Activated CD4-positive, alpha-beta T cell treated with anti-CD3 and anti-CD28 coated beads, Interleukin-2, amount 50 U/mL, for 16 hours (primary cell): ENCODE measurements around the gene WBP1L.

Experiments used
- DNase-seq: peaks from one replicate; pipeline ENCODE4 v3.0.0-alpha.2; 2020

WBP1L gene

DNA sequence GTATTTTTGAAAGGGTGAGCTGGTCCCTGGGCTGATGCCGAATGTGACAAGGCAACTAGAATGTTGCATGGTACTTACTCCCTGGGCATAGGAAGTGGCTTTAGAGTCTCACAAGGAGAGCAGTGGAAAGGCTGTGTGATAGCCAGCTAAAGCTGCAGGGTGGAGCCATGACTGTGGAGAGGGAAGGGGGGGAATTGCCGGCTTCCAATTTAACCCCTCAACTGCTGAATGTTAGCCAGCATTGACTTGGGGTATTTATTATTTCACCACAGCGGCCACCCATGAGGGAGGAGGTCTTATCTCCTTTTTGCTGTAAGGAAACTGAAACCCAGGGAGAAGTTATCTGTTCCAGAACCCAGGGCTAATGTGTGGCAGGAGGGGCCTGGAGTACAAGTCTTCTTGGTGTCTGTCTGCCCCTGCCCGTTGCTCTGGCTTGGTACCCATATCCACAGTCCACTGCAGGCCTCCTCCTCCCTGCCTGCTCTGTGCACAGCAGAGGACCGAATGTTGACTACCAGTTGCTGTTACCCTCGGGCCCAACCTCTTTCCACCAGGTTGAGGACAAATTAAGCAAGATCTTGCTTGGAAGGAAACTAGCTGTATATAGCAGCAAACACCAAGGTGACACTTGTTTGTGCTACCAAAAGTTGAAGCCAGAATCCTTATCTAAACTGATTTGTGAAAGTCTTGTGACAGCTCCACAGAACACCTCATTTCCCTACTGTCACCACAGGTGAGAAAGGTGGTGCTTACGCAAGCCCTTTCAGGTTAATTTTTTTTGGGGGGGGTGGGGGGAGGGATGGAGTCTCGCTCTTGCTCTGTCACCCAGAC is 37.6 kb downstream of the WBP1L start:
- DNase-seq: no peak

DNA sequence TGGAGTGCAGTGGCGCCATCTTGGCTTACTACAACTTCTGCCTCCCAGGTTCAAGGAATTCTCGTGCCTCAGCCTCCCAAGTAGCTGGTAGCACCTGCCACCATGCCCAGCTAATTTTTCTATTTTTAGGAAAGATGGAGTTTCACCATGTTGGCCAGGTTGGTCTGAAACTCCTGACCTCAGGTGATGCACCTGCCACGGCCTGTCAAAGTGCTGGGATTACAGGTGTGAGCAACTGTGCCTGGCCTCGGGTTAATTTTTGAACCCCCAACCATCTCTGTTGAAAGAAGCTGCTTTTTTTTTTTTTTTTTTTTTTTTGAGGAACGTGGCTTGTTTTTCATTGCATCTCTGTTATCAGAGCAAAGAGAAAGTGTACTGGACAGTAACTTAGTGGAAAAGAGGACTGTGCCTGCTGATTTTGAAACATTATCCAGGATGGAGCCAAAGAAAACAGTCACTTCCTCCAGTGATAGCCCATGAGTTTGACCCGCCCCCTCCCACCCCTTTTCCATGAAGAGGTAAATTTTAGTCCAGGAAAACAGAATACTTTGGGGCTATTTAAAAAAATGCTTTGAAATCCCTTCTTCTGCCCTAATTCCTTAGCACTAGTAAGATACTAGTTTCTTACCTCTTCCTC is 38.3 kb downstream of the WBP1L start:
- DNase-seq: no peak

DNA sequence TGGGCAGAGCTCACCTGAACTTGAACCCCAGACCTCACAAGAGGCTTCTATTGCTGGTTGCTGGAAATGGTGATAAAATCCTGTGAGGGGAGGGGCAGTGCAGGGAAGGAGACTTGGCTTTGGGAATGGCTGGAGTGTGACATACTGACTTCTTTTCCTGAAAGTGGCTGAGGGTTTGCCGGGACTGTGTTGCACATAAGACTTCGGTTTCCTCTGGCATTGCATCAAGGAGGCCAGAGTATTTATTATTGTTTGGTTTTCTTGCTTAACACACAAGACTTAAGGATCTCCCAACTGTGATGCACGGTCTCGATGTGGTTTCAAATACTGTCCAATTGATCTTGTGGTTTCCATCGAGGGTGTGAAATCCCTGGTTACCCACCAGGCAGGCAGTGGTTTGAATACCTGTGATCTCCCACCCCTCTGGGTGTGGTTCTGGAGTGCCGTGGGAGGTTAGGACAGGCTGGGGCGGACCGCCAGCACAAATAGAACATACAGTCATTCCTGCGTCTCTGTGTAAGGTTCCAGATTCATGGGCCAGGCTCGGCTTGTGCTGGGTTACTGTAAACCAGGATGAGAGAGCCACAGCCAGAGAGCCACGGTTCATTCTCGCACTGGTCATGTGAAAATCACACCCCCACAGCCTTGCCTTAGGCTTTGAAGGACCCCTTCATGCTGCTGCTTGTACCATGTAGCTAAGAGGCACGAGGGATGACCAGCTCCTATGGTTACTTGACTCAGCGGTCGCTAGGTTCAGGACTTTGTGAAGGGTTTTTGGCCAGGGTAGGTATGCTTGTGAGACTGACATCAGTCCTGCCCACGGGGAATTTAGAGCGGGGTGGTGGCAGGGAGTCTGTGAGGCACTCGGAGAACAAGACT is 39.2 kb downstream of the WBP1L start:
- no peak for DNase-seq

DNA sequence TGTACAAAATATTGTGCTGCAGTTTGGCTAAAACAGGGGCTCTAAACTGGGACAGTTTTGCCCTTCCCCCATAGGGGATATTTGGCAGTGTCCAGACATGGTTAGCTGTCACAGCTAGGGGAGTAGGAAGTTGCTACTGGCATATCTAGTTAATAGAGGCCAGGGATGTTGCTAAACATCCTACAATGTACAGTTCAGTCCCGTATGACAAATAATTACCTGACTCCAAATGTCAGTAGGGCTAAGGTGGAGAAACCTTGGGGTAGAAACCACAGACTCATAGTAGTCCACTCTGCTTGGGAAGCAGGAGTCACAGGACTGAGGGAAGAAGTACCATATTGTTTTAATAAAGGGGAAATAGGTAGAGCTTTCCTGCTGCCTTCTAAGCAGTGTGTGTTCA is 39.8 kb downstream of the WBP1L start:
- no peak for DNase-seq

DNA sequence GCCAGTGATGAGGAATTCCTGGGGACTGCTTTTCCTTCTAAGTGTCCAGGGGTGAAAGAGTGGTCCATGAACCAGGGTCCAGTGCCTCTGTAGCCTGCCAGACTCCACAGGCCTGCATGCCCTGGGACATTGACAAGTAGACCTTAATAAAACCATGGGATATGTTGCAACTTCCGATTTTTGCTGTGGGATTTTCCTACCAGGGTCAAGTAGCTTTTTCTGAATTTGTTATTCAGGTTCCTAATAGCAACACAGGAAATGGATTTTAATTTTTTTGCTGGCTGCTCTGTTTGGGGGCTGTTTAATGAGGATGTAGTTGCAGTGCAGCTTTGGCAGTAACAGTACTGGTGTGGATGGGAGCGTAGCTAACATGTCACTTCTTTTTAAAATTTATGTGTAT is 42.1 kb downstream of the WBP1L start:
- no peak for DNase-seq

DNA sequence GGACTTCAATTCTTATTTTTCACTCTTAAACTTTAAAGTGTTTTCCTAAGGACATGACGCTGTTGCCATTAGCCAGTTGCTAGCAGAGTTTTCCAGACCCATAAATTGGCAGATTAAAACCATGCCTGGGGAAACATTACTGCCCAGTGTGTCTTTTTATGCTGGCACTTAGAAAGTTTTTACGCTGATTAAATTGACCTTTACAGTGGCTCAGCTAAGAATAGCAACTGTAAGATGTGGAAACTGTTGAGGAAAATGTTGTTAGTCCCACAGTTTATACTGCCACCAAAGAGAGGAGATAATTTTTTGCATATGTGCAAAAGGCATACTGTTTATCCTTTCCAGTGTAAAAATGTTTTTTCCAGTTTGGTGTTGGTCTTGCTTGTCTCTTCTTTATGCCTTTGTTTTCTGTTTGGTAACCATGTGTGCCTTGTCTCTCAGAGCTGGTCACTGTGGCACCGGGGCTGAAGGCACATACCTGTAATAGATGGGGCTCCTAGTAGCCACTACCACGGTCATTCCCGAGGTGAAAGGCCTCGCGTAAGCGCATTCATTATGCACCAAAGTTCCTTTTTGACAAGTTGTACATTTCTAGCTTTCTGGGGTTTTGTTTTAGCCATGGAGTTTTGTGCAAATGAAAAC is 48.1 kb downstream of the WBP1L start:
- DNase-seq: no peak

DNA sequence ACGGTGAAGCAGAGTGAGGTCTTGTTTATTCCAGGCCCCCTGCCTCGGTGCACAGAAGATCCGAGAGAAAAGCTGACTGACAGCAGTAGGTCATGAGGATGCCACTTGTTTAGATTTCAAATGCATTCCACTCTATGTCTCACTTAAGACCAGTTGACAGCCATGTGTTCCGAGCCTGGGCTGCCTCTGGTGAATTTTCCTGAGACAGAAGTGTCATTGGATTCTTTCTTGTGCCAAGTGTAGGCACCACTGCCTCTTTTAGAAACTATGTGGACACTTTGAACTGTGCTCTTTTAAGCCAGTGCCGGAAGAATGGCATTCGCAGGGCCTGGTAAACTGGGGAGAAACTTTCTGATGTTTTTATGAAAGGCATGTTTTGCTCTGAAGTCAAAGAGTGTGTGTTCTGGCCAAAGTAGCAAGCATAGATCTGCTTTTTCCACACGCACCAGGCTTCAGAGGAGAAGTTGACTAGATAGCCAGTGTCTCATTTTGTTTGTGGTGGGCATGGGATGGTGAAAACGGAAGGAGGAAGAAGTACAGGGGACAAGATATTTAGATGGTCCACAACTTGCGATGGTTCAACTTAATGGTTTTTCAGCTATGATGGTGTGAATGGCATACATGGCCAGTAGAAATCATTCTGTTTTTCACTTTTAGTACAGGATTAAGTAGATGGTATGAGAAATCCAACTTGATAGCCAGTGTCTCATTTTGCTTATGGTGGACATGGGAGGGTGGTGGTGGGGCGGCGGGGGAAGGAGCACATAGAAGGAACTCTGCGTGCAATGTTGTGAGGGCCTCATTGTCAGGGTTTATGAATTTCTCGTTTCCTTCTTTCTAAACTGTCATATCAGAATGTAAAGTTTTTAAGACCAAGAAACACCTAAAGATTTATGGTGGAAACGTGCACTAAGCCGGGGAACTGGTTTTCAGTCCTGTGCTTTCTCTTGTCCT is 52.0 kb downstream of the WBP1L start:
- DNase-seq: no peak

DNA sequence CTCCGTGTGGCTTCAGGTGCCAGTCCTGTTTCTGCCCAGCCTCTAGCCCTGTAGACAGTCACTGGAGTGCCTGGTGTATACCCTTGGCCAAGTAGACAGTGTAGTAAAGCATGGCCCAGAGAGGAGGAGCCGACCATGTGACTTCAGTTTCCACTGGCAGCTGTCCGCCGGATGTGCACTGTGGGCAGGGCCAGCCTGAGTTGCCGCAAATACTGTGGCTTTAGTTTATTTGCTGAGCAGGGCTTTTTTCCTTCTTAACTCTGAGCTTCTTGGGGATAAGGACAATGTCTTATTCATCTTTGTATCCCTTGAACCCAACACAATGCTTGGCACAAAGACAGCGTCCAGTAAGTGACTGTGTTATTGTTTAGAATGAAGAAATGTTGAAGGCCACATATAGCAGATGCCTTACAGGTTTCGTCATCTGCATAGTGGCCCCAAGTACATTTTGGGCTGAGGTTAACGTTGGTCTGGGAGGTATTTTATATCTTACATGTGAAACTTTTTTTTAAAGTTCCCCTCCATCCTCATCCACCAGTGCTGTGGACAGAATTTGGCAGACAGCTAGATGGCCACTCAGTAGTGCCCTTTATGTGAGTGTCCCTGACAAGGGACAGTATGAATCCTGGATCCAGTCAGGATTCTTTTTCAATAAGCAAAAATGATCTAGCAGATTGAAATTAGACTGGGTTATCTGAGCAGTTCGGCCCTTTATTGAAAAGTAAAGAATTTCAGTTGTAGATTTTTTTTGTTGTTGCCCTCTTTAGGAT is 52.8 kb downstream of the WBP1L start:
- DNase-seq: peak; percentile 50

DNA sequence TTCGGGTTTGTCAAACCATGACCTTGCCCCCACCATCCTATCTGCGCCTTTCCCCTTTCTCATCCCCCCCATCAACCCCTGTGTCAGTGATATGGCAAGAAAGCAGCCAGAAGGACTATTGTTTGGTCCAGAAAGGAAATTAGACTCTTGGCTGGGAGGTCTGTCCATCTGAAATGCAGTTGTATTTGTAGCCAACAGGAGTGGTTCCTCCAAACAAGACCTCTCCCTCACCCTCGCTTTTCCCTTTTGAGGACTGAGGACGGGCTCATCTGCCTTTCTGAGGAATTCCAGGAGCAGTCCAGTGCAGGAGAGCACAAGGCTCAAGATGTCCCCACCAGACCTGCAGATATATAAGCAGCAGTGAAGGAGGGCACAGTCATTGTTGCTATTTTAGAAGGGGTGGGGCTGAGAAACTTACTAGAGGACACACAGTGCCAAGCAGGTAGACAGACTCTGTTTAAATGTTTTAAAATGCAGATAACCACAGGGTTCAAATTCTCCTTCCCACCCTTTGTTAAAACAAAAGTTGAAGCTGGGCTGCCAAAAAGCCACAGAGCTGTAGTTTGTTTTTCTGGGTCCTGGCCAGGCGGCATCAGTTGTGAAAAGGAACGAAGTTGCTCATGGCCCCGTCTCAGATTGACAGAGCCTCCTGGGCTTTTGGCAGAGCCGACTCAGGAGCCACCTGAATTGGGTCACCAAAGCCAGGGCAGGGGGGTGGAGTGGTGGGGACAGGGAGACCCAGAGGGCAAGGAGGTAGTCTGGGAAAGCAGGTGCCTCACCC is 56.1 kb downstream of the WBP1L start:
- no peak for DNase-seq

DNA sequence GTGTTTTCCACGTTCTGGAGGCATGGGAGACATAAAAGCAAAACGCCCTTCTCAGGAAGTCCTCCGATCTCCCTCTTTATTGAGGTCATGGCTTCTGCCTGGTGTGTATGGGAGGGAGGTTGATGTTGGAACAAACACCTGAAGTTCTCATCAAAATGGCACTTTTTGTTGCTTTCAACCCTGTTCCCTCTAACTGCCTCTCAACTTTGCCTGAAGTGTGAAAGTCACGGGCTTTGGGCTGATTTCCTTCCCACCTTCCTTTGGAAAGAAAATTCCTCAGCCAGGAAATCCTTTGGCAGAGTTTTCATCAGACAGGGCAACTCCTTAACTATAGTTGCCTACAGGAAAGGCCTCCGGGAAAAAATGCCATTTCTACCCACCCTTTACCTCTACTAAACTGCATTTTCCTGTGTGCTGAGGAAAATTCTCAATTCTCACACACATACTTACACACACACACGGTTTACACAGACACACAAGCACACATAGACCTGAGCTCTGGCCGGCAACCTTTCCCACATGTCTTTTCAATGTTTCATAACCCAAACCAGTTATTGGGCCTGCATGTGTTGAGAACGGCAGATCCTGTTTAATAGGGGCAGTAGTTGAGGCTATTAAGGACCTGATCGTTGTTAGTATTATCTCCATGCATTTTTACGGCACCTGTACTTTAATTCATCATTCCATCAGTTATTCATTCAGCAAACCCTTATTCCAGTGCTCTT is 57.0 kb downstream of the WBP1L start:
- DNase-seq: no peak

DNA sequence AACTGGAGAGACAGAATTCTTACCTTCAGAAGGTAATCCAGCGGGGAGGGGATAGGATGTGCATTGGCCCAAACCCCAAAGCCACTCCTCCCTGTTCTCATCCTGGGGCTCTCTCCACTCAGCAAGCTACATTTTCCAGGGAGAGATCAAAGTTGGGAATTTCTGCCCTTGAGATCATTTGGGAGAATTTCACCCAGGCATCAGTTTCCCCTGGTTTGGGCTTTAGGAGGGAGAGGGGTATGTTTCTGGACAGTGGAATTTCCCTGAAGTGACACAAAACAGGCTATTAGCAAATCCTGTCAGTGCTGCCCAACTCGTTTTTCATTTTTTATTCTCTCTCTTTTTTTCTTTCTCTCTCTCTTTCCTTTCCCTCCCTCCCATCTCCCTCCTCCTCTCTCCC is 57.7 kb downstream of the WBP1L start:
- no peak for DNase-seq

DNA sequence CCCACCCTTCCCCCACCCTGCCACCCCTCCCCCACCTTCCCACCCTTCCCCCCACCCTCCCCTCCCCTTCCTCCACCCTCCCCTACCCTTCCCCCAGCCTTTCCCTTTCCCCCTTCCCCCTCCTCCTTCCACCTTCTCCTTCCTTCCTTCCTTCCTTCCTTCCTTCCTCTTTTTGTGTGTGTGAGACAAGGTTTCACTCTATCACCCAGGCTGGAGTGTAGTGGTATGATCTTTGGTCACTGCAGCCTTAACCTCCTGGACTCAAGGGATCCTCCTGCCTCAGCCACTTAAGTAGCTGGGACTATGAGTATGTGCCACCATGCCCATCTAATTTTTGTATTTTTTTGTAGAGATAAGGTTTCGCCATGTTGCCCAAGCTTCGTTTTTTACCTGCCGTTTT is 58.2 kb downstream of the WBP1L start:
- DNase-seq: no peak

DNA sequence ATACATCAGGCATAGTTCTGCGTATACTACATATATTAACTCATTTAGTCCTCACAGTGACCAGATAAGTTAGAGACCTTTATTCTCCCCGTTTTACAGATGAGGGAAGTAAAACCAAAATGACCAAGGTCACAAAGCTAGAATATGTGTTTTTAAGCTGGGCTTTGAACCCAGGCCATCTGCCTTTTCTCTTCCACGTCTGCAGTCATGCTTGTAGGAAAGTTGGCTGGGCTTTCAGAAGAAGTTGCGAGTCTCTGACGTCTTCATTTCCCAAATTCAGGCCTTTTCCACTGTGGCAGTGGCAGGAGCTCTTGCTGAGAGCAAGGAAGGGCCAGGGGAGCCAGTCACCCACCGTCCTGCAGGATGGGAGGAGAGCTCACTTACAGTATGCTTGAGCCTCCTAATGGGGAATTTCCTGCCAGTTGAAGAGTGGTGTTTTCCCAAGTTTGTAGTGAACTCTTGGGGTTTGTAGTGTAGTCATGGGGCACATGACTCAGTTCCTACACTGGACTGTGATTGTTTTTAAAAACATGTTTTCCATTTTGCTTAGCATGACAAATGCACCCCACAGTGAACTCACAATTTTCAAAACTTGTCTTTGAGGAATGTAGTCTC is 59.3 kb downstream of the WBP1L start:
- peak; percentile 36 for DNase-seq

DNA sequence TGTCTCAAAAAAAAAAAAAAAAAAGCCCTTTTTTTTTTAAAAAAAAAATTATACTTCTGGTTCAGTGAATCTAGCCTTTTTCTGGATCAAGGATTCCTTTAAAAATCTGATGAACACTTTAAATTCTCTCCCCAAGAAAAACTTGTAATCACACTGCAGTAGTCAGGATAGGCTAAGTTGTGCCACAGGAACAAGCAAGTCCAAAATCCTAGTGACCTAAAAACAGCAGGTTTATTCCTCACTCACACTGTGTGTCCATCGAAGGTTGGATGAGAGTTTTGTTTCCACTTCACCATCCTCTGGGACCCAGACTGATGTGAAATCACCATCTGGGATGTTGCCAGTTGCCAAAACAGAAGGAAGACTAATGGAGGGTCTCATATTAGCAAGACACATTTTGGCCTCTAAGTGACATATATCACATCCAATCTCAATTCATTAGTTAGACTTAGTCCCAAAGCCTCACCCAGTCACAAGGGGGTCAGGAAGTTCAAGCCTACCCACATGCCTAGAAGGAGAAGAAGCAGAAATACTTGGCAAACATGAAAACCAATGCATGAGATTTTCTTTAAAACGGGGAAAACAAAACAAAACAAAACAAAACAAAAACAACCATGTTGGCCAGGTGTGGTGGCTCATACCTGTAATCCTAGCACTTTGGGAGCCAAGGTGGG is 60.8 kb downstream of the WBP1L start:
- DNase-seq: no peak

DNA sequence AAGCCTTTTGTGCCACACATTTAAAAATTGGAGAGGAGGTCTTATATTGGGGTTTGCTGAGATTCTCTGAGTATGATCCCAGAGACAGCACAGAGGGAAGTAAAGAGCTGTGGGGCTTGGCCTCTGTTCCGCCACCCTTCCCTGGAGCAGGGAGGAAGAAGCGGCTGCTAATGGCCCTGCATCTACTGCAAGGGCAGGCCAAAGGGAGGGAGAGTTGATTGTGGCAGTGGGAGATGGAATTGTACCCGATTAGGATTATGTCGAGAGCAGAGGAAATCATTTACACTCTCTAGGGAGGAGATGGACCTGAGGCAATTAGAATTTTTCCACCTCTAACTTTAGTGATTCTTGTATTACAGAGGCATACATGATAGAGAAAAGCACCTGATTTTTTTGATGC is 64.6 kb downstream of the WBP1L start:
- DNase-seq: no peak

DNA sequence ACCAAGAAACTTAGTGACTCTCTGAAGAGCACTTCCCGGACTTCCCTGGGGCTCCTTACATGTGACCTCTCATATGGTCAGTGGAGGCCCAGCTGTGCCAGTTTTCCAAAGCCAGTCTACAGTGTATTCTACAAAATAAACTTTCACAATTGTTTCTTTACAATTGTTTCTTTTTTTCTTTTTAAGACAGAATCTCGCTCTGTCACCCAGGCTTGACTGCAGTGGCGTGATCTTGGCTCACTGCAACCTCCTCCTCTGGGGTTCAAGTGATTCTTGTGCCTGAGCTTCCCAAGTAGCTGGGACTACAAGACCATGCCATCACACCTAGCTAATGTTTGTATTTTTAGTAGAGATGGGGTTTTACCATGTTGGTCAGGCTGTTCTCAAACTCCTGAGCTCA is 67.6 kb downstream of the WBP1L start:
- no peak for DNase-seq

DNA sequence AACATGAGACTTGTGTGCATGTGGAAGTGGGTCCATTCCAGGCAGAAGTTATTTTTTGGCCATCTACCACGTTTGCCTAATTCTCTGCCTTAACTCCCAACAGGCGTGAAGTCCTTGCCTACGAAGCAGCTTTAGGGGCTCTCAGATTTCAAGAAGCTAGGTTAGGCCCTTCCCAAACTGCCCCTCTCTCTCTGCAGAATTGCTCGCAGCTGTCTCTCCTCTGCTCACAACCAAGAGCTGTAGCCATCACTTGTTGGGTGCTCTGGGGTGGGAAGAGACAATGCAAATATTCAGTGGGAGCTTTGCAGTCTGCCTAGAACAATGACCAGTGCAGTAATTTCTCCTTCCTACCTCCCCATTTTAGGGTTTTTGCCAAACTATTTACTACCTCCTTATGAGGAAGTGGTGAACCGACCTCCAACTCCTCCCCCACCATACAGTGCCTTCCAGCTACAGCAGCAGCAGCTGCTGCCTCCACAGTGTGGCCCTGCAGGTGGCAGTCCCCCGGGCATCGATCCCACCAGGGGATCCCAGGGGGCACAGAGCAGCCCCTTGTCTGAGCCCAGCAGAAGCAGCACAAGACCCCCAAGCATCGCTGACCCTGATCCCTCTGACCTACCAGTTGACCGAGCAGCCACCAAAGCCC is 68.6 kb downstream of the WBP1L start:
- DNase-seq: no peak

DNA sequence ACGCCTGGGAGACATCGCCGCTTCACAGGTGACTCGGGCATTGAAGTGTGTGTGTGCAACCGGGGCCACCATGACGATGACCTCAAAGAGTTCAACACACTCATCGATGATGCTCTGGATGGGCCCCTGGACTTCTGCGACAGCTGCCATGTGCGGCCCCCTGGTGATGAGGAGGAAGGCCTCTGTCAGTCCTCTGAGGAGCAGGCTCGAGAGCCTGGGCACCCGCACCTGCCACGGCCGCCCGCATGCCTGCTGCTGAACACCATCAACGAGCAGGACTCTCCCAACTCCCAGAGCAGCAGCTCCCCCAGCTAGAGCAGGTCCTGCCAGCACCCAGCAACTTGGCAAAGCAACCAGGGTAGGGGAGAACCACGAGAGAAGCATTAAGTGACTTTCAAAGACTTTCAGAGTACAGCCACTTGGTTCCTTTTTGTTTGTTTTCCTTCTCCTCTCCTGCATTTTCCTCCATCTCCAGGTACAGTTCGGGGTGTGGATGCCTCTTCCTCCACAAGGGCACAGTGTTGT is 69.3 kb downstream of the WBP1L start:
- DNase-seq: no peak
